ENCODE data around the gene PXK.
"Not testable (repeated sequence)": the region's sequence is repeated elsewhere in the genome, so short reads cannot be mapped to it uniquely, and the experiment has no call there.

The PXK gene

DNA sequence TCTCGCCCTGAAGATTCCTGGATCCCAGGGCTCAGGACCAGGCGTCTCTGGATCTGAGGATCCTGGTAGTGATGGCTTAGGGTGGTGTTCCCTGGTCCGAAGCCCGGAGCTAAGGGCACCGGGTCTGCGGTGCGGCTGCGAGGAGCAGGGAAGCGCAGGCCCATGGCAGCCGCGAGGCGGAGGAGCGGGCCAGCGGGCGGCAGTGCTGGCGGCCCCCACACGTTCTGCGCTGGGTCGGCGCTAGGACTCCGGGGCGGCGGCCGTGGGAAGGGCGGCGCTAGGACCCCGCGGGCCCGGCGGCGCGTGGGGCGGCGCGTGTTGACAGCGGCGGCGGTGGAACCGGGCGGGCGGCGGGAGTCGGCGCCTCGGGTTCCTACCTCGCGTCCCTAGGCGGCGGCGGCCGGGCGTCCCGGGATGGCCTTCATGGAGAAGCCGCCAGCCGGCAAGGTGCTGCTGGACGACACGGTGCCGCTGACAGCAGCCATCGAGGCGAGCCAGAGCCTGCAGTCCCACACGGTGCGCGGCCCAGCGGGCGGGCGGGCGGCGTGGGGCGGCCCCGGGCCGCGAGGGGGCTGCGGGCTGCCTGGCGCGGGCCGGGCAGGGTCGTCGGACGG, at the start of gene PXK:
TSS of gene PXK (plus strand) at position 318 of the 614 bp plus-strand sequence. CDS start at position 415, 97 bp downstream.
- DNase-seq: no peak

DNA sequence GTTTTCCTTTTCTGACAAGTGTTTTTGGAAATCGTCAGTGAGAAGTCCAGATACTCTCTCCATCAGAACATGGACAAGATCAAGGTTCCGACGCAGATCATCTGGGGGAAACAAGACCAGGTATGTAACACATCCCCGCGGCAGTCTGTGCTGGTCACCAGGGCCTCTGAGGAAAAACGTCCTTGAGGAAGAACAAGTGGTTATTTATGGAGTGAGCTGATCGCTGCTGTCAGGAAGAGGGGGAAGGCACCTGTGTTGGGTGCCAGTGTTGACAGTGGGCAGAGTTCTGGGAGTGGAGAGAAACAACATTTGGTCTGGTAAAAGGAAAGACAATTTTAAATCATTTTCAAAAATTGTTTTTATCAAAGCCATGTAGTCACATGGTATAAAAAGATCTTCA, 47.4 kb upstream of the PXK start:
- no peak for DNase-seq

- DNase-seq: no peak
Measured at GRCh38 chr3:58287354-58287753, 45.3 kb upstream of the PXK start.

DNA sequence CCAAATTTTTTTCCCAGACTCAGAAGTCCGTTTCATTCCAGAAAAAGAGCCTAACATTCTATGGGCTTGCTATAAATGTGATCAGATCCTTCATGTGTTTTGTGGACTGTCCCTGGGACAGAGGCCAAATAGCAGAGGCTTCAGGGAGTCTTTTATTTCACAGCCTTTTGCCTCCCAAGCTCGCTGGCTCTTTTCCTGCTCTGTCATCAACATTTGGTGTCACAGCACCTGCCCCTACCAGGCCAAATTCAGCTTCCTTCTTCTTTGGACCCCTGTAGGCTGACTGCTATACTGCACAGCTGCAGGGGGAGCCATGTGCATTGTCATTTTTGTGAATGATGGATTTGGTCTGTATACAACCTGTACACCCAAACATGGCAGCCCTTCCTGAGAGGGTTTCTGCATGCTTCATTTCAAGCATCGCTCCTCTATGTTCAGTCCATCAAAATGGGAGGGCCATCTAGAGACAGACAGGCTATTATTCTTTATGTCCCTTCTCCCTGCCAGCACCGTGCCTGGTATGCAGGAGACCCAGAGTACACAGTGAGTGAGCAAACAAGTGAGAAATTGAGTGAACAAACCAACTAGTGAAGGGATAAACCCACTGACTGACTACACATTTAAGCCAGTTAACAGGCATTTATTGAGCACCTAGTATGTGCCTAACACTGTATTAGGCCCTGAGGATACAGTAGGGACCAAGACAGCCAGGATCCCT, 44.5 kb upstream of the PXK start:
- no peak for DNase-seq

GRCh38 chr3:58288964-58289613, 43.6 kb upstream of the PXK start:
- DNase-seq: not testable (repeated sequence)

- not testable (repeated sequence) for DNase-seq
Measured at GRCh38 chr3:58290446-58290845, 42.2 kb upstream of the PXK start.

GRCh38 chr3:58291671-58292338, 40.9 kb upstream of the PXK start:
- DNase-seq: no peak

DNA sequence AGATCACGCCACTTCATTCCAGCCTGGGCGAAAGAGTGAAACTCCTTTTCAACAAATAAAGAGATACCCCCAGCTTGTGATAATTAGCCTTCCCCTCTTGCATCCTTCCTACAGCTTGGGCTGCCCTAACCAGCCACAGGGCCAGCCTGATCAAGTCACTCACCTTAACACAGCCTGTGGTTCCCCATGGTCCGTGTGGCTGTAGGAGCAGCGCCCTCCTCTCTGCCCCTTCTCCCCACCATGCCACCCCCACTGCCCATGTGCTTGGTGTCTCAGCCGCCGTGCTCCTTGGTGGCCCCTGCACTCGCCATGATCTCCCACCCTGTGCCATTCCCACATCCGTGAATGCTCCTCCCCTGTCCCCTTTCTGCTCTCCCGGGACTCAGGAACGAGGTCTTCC, 39.8 kb upstream of the PXK start:
- DNase-seq: no peak

DNA sequence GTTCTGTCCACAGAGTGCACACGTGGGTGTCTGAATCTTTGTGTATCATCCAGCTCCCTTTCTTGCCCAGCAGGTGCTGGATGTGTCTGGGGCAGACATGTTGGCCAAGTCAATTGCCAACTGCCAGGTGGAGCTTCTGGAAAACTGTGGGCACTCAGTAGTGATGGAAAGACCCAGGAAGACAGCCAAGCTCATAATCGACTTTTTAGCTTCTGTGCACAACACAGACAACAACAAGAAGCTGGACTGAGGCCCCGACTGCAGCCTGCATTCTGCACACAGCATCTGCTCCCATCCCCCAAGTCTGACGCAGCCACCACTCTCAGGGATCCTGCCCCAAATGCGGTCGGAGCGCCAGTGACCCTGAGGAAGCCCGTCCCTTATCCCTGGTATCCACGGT, 39.2 kb upstream of the PXK start:
- no peak for DNase-seq

DNA sequence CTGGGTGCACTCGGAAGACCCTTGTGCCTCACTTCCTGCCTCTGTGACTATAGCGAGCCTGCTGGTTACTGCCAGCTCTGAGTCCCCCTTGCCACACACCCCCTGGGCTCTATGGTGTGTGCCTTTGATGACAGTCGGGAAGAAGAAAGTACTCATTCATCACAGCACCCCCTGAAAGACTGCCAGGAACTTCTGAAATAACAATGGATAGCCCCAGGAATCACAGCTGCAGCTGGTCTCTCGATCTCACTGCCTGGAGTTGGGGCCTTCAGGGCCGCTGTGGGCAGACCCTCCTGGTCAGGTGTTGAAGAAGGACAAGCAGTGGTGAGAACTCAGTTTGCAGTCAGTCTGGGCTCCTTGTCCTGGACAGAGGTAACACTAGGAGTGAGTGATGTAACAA, 36.4 kb upstream of the PXK start:
- DNase-seq: no peak

GRCh38 chr3:58296843-58297242, 35.8 kb upstream of the PXK start:
- no peak for DNase-seq

DNA sequence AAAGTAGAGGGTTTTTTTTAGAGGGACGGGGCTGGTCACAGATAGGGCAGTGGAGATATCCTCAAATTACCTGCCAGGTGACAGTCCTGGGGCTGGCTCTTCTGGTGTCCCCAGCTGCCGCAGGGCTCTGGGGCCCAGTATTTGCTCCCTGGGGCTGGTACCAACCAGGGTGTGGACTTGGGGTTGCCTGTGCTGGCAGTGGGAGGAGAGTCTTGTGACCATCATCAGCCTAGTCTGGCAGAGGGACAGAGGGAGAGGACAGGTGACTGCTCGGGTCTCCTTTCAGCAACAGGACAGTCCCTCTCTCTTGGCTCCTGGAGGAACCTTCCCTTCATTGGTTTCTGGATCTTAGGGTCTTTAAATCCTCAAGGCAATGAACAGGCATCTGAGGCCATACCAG, 34.5 kb upstream of the PXK start:
- no peak for DNase-seq

- no peak for DNase-seq
Measured at GRCh38 chr3:58299075-58299474, 33.6 kb upstream of the PXK start.

DNA sequence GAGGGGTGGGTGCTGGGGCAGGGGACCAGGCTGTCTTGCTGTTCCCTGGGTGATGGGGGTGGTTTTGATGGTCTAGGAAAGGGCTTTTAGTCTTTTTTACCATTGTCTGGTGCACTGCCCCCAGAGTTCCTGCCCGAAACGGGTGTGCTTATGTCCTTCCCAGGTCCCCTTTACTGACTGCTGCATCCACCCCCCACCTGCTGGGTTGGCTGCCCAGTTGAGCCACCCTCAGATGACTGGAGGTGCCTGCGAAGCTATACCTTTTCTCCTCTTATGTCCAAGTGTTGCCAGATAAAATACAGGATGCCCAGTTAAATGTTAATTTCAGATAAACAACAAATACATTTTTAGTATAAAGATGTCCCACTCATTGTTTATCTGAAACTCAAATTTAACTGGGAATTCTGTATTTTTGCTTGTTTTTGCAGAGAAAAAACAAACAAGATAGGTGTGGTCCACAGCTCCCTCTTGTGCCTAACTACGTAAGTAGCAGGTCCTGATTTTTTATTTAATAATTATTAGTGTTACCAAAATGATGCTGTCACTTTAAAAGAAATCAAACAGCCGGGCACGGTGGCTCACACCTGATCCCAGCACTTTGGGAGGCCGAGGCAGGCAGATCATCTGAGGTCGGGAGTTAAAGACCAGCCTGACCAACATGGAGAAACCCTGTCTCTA, 32.7 kb upstream of the PXK start:
- no peak for DNase-seq

DNA sequence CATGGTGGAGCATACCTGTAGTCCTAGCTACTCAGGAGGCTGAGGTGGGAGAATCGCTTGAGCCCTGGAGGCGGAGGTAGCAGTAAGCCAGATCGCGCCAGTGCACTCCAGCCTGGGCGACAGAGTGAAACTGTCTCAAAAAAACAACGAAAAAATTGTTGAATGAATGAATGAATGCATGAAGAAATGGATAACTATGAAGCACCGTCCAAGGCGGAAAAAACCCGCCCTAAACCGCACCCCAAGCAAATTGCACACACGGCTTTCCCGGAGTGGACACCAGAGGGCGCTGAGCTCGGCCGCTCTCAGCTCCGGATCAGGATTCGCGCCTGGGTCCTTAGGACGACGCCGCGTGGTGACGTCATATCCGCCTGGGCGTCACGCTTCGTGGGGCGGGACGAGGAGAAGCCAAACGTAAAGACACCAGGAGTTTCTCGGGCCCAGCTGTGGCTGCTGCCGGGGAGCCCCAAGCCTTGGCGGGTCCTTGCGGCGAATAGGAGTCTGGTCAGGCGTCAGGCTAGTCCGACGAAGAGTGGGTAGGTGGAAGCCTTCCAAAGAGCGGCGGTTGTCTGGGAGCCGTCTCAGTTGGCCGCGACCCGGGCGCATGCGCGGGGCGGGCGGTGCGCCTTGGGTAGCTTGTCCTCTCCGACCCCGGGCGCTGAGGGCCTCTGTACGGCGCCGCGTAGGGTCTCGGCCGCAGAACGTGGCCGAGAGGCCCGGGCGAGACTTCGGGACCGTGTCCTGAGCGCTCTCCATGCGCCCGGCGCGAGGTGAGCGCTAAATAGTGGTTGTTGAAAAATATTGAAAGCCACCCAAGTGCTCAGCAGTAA, 26.6 kb upstream of the PXK start, which contains the start of the genes HTD2 and RPP14:
TSS of gene HTD2 (plus strand) at position 639 of the 830 bp plus-strand sequence. CDS start 11,094 bp downstream, outside the sequence.
TSS of gene RPP14 (plus strand) at position 364 of the 830 bp plus-strand sequence. CDS start 4,085 bp downstream, outside the sequence.
- peak; percentile 60 for DNase-seq

- DNase-seq: no peak
Measured at GRCh38 chr3:58307639-58308215, 25.0 kb upstream of the PXK start.

DNA sequence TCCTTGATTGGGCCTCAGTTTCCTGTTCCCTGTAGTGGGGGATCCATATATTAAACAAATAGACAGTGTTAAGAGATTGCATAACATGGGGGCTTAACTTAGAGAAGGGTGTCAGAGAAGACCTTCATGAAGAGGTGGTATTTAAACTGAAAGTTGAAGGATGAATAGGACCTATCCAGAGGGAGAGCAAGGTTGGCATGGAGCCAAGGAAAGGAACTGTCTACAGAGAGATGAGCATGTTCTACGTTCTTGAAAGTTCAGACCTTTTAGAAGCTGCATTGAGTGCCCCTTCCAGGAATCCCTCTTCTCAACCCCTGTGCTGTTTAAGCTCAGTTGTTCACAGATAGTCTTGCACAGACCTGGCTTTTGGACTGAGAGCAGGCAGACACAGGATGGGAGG, 24.0 kb upstream of the PXK start:
- no peak for DNase-seq

DNA sequence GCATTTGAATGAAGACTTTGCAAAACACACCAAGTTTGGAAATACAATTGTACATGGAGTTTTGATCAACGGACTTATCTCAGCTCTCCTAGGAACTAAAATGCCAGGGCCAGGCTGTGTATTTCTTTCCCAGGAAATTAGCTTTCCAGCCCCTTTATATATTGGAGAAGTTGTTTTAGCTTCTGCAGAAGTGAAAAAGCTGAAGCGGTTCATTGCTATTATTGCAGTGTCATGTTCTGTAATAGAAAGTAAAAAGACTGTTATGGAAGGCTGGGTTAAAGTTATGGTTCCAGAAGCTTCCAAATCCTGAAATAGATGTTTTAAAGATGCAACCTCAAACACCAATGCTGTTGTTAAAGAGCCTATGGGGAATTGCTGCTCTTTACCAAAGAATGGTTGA, 14.9 kb upstream of the PXK start:
- DNase-seq: no peak

DNA sequence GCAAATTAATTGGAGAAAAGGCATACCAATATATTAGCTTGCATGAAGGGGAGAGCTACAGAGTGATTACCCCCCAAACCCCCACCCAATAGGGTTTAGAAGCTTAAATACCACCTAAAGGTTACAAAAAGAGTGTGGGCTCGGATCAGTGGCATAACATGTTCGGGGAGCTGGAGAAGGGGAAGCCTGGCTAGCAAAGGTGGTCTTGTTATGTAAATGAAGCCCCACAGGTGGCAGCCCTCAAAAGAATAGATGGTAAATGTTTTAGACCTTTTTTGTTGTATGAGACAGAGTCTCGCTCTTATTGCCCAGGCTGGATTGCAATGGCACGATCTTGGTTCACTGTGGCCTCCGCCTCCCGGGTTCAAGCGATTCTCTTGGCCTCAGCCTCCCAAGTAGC, 10.9 kb upstream of the PXK start:
- no peak for DNase-seq

DNA sequence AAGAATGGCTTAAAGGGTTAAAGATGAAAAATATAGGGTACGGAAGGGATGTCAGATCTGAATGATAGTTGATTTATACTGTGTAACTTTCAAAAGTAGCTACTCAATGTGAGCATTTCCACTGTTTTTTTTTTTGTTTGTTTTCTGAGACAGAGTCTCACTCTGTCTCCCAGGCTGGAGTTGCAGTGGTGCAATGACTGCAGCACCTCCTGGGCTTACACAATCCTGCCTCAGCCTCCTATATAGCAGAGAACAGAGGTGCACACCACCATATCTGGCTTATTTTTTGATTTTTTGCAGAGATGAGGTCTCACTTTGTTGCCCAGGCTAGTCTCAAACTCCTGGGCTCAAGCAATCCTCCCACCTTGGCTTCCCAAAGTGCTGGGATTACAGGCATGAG, 9.9 kb upstream of the PXK start:
- DNase-seq: no peak
